Fibroblast of lung (primary cell): ENCODE results near the gene SEC24A. TPM values are rescaled to one million over a fixed set of nuclear protein-coding genes. Genes with fewer than 3 reads are reported as not detected.

Experiments
- DNase-seq, 2 donors: peaks; one replicate each; pipeline versions ENCODE4 v3.0.0 to v3.0.0-alpha.2; 2010; ENCODE audit warnings: low read depth in 2 of 2
- H2AFZ ChIP-seq: 2 replicates; pipeline ENCODE4 v1.5.1; 2012; ENCODE audit warnings: low read length, control low read depth, inconsistent platforms
- H3K27ac ChIP-seq: 2 replicates; pipeline ENCODE4 v1.5.1; 2011; ENCODE audit warnings: low read length, control low read depth; ENCODE audit not compliant: insufficient read depth
- H3K27me3 ChIP-seq: 2 replicates; pipeline ENCODE4 v1.5.1; 2011; ENCODE audit warnings: mild to moderate bottlenecking, low read length; ENCODE audit not compliant: control insufficient read depth, insufficient read depth
- H3K36me3 ChIP-seq: 2 replicates; pipeline ENCODE4 v1.5.1; 2011; ENCODE audit warnings: low read length; ENCODE audit not compliant: control insufficient read depth, insufficient read depth
- H3K4me1 ChIP-seq: 2 replicates; pipeline ENCODE4 v1.5.1; 2011; ENCODE audit warnings: low read length; ENCODE audit not compliant: control insufficient read depth, insufficient read depth; ENCODE audit errors: extremely low read depth
- H3K4me2 ChIP-seq: 2 replicates; pipeline ENCODE4 v1.5.1; 2011; ENCODE audit warnings: low read length, control low read depth; ENCODE audit not compliant: insufficient read depth; ENCODE audit errors: extremely low read depth
- H3K4me3 ChIP-seq, 4 experiments: fragments of 200-600 bp in 1 of 4; sonication (generic) in 1 of 4; replicated peaks in 1 of 4; 2 replicates each; pipeline ENCODE4 v1.5.1; 2011 to 2016; ENCODE audit warnings: low read length in 4 of 4, low read depth in 3 of 4, mild to moderate bottlenecking in 3 of 4, control low read depth in 2 of 4, inconsistent platforms in 1 of 4, mixed read lengths in 1 of 4; ENCODE audit not compliant: insufficient read depth in 1 of 4; ENCODE audit errors: control extremely low read depth in 1 of 4
- H3K79me2 ChIP-seq: 2 replicates; pipeline ENCODE4 v1.5.1; 2012; ENCODE audit warnings: mild to moderate bottlenecking, low read length, inconsistent platforms; ENCODE audit not compliant: control insufficient read depth, insufficient read depth
- H3K9ac ChIP-seq: 2 replicates; pipeline ENCODE4 v1.5.1; 2011; ENCODE audit warnings: mild to moderate bottlenecking, low read length, control low read depth; ENCODE audit not compliant: insufficient read depth
- H3K9me3 ChIP-seq: 2 replicates; pipeline ENCODE4 v1.5.1; 2012; ENCODE audit warnings: low read depth, low read length; ENCODE audit not compliant: control insufficient read depth, insufficient read depth
- H4K20me1 ChIP-seq: 2 replicates; pipeline ENCODE4 v1.5.1; 2011; ENCODE audit warnings: low read length; ENCODE audit not compliant: control insufficient read depth, insufficient read depth; ENCODE audit errors: extremely low read depth
- EZH2 ChIP-seq: IDR thresholded peaks from 2 replicates; pipeline ENCODE4 v1.5.1; 2012; ENCODE audit warnings: low read length, control low read depth, mild to moderate bottlenecking; ENCODE audit errors: missing control alignments
- polyA plus RNA-seq, 2 donors: library from polyadenylated mRNA; depleted of rRNA in 1 of 2; stranded (reverse) in 1 of 2; unstranded in 1 of 2; fragments of >200 nt; gene quantifications; 2 replicates each; pipeline ENCODE4 v1.2.1, GENCODE V29; 2011 to 2012; ENCODE audit warnings: missing spikeins in 1 of 2
- total RNA-seq: library from RNA; depleted of rRNA; stranded (reverse); fragments of >200 nt; gene quantifications from 2 replicates; pipeline ENCODE4 v1.2.1, GENCODE V29; 2014
- TF ChIP-seq, protein P1 (sequence below), 2 donors: IDR thresholded peaks in 1 of 2; conservative IDR thresholded peaks in 1 of 2; 1 replicate in 1 of 2; 2 replicates in 1 of 2; pipeline ENCODE4 v1.5.1; 2011 to 2012; ENCODE audit warnings: low read length in 2 of 2, control low read depth in 1 of 2, inconsistent platforms in 1 of 2, low read depth in 1 of 2, mild to moderate bottlenecking in 1 of 2

SEC24A gene
- total and polyA plus RNA-seq, 2 donors (not counting 1 experiment from before 2014, with no cell fraction given) = 20.8 to 52.6 TPM

DNA sequence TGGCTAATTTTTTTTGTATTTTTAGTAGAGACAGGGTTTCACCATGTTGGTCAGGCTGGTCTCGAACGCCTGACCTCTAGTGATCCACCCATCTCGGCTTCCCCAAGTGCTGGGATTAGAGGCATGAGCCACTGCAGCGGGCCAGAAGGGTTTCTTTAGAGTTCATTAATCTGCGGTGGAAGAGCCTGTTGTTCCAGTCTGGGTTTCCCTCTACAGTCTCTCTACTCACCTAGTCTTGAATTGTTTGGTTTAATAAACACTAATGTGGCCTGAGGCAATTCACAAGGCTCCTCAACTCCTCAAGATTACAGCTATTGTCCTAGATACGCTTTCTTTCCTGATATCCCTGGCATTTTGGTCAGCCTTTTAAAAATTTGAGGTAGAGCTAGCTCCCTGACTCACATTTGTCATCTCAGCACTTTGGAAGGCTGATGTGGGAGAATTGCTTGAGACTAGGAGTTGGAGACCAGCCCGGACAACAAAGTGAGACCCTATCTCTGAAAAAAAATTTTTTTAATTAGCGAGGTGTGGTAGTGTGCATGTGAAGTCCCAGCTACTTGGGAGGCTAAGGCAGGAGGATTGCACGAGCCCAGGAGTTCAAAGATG lies 11.4 kb upstream of the SEC24A start:
- Histone ChIP-seq H3K4me2 (no peak overlapping the region), H3K9me3 (no peaks in the 10 kb centered on the region), H3K4me3 (no peak overlapping the region), H3K4me1 (no peaks in the 10 kb centered on the region), H3K27me3 (no peaks in the 10 kb centered on the region), H3K79me2 (peaks cover 4% of the 10 kb centered on the region), H3K27ac (no peak overlapping the region), H3K36me3 (no peaks in the 10 kb centered on the region), H3K9ac (no peak overlapping the region), H4K20me1 (no peaks in the 10 kb centered on the region), H2AFZ (no peak overlapping the region)
- no peak for TF ChIP-seq EZH2
- TF ChIP-seq, protein P1, sequence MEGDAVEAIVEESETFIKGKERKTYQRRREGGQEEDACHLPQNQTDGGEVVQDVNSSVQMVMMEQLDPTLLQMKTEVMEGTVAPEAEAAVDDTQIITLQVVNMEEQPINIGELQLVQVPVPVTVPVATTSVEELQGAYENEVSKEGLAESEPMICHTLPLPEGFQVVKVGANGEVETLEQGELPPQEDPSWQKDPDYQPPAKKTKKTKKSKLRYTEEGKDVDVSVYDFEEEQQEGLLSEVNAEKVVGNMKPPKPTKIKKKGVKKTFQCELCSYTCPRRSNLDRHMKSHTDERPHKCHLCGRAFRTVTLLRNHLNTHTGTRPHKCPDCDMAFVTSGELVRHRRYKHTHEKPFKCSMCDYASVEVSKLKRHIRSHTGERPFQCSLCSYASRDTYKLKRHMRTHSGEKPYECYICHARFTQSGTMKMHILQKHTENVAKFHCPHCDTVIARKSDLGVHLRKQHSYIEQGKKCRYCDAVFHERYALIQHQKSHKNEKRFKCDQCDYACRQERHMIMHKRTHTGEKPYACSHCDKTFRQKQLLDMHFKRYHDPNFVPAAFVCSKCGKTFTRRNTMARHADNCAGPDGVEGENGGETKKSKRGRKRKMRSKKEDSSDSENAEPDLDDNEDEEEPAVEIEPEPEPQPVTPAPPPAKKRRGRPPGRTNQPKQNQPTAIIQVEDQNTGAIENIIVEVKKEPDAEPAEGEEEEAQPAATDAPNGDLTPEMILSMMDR (conservative IDR thresholded peaks at IDR 0.05 in 1 of 2, IDR thresholded peaks at IDR 0.05 in 1 of 2; ENCODE audit: low read depth in 1 of 2, low read length in 2 of 2) = no peak
- no peak for DNase-seq

DNA sequence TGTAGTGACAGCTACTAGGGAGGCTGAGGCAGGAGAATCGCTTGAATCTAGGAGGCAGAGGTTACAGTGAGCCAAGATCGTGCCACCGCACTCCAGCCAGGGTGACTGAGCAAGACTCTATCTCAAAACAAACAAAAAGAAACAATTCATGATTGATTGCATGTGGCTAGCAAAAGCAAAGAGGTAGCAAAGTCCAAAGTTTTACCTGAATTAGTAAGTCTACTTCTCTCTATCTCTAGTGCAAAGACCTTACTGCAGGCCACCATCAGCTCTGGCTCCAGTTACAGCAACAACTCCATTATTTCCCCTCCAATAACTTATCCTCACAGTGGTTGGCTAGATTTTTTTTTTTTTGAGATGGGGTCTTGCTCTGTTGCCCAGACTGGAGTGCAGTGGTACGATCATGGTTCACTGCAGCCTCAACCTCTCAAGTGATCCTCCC lies 9.8 kb upstream of the SEC24A start:
- H3K4me1 ChIP-seq = no peaks in the 10 kb centered on the region
- no peak overlapping the region for H3K27ac ChIP-seq
- no peak overlapping the region for H2AFZ ChIP-seq
- H3K9ac ChIP-seq = no peak overlapping the region
- H3K9me3 ChIP-seq = no peaks in the 10 kb centered on the region
- H3K4me3 ChIP-seq = no peak overlapping the region
- H3K79me2 ChIP-seq = no peaks in the 10 kb centered on the region
- DNase-seq = no peak
- H3K4me2 ChIP-seq = no peak overlapping the region
- no peaks in the 10 kb centered on the region for H4K20me1 ChIP-seq
- no peaks in the 10 kb centered on the region for H3K36me3 ChIP-seq
- TF ChIP-seq, protein P1 (conservative IDR thresholded peaks at IDR 0.05 in 1 of 2, IDR thresholded peaks at IDR 0.05 in 1 of 2; ENCODE audit: low read depth in 1 of 2, low read length in 2 of 2) = no peak
- TF ChIP-seq EZH2 = no peak
- no peaks in the 10 kb centered on the region for H3K27me3 ChIP-seq

DNA sequence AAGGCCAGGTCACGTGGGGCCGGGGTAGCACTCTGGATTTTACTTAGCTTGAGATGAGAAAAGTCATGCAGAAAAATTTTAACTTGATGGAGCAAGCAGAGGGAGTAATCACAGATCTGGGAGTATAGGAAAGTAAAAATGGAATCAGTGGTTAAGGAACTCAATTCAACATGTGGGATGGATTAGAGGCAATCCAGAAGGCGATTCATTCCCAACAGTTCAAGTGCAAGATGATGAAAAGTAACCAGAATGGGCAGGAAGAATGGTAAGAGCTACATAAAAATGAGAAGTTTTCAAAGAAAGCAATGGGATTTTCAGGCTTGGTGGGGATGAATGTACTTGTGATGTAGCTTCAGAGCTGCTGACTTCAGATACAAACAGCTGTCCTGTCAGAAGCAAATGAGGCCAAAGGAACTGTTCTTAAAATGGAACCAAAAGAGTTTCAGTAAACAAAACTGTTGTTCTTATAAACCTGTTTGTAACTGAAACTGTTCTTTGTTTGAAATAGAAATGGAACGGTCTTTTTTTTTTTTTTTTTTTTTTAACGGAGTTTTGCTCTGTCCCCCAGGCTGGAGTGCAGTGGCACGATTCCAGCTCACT lies 5.6 kb upstream of the SEC24A start:
- Histone ChIP-seq H3K4me3 (no peak overlapping the region), H3K79me2 (no peaks in the 10 kb centered on the region), H4K20me1 (no peaks in the 10 kb centered on the region), H2AFZ (no peak overlapping the region), H3K9me3 (no peaks in the 10 kb centered on the region), H3K27ac (no peak overlapping the region), H3K4me2 (no peak overlapping the region), H3K4me1 (no peaks in the 10 kb centered on the region), H3K9ac (no peak overlapping the region), H3K36me3 (no peaks in the 10 kb centered on the region), H3K27me3 (no peaks in the 10 kb centered on the region)
- no peak for DNase-seq
- TF ChIP-seq, protein P1 (conservative IDR thresholded peaks at IDR 0.05 in 1 of 2, IDR thresholded peaks at IDR 0.05 in 1 of 2; ENCODE audit: low read depth in 1 of 2, low read length in 2 of 2) = no peak
- no peak for TF ChIP-seq EZH2
